GM19025 (cell line): ENCODE measurements around the gene INSR.

Source experiments
- ATAC-seq: cut with Tn5 transposase; IDR thresholded peaks from one replicate; pipeline ENCODE4 v1.9.1; 2021; ENCODE audit warnings: mild to moderate bottlenecking, low read depth, moderate library complexity; ENCODE audit not compliant: unreplicated experiment

Gene INSR

GRCh38 chr19:7297742-7298141, 3.5 kb upstream of the INSR start:
- no peak for ATAC-seq

DNA sequence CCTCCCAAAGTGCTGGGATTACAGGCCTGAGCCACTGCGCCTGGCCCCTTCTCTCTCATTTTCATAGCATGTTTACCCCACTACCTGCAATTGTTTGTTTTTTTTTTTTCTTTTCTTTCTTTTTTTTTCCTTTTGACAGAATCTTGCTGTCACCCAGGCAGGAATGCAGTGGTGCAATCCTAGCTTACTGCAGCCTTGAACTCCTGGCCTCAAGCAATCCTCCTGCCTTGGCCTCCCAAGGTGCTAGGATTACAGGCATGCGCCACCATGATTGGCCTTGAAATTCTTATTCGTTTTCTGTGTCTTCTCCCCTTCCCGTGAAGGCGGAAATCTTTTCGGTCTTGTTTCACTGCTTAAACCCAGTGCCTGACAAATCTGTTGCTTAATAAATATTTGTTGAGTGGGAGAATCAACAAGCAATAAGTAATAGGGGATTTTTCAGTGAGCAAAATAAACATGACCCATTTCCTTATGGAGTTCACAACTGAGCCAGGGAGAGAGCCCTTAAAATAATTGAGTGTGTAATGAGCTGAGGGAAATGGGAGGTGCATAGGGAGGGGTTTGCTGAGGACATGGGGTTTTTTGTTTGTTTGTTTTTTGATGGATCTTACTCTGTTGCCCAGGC, 1.8 kb upstream of the INSR start:
- no peak for ATAC-seq

DNA sequence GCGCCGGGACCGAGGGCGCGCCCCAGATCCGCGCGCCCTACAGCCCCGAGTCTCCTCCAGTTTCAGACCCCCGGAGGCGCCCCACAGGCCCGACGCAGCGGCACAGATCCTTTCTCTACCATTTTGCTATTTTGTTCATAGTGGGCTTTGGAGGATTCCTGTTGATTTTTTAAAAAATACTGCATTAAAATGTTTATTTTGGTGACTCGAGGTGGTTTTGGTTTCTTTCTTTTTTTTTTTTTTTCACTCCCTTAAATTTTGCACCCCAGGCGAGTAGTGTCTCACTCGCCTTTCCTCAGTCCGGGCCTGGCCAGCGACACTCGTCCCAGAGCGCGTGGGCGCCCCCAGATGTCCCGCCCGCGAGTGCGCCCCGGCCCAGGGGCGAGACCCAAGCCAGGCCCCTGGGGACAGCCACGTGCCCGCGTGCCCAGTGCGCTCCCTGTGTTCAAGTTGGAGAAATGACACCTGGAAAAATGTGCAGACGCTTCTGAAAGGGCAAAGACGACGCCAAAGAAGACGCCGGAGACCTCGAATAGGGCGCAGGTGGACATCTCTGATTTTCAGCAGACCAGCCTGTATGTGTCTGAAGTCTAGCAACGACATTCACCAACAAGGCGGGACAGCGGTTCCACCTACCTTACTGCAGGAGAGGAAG, 471 bp upstream of the INSR start:
- peak; percentile 32 for ATAC-seq

DNA sequence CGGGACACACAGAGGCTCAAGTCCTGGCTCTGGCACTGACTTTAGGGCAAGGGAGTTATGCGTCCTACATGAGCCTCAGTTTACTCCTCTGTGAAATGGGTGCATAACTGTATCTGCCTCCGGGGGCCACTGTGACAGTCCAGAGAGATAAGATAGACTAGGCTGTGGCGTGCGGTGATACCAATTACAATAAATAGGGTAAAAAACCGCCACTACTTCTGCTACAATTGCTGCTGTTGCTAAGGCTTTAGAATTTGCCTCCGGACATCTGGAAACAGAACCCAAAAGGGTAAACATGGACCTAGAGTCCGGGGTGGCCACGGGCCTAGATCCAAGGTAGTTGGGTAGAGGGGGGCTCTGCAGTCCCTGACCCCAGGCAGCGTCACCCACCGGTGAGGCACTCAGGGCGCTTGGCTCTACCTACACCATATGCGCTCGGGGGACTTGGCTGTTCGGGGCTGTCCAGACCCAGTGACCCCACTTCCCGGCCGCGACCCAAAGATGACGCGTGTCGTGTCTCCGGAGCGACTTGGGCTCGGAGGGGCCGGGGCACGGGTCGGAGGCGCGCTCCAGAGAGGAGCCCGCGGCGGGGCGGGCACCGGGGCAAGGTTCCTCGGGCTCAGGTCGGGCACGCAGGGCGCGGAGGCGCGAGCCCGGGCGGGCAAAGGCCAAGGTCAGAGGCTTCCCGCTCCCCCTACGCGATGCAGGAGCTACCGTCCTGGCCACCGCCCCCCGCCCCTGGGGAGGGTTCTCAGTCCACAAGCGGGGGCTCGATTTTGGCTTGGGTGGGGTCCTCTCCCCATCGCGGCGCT, 1.1 kb downstream of the INSR start:
- ATAC-seq: no peak

- no peak for ATAC-seq
Observed at GRCh38 chr19:7292352-7292949, 1.8 kb downstream of the INSR start.

DNA sequence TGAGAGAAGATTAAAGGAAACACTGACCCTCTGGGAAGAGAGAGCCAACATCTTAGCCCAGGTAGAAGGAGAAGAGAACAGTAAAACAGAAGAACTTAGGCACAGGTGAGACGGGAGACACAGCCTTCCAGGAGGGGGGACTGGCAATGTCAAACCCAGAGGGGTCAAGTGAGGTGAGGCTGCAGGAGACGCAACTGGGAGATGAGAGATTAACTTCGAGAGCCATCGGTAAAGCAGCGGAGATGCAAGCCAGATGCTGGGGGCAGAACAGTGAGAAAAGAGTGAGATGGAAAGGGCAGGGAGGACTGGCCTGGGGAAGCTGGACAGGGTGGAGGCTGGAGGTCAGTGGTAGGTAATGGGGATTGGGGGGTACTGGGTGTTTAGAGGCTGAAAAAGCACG, 5.2 kb downstream of the INSR start:
- ATAC-seq: no peak

DNA sequence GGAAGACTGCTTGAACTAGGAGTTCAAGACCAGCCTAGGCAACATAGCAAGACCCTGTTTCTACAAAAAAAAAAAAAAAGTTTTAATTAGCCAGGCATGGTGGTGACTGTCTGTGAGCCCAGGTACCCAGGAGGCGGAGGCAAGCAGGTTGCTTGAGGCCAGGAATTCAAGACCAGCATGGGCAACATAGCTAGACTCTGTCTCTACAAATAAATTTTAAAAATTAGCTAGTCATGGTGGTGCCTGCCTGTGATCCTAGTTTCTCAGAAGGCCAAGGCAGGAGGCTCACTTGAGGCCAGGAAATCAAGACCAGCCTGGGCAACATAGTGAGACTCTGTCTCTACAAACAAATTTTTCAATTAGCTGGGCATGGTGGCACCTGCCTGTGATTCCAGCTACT, 6.1 kb downstream of the INSR start:
- no peak for ATAC-seq

- no peak for ATAC-seq
Observed at GRCh38 chr19:7287722-7288121, 6.5 kb downstream of the INSR start.

DNA sequence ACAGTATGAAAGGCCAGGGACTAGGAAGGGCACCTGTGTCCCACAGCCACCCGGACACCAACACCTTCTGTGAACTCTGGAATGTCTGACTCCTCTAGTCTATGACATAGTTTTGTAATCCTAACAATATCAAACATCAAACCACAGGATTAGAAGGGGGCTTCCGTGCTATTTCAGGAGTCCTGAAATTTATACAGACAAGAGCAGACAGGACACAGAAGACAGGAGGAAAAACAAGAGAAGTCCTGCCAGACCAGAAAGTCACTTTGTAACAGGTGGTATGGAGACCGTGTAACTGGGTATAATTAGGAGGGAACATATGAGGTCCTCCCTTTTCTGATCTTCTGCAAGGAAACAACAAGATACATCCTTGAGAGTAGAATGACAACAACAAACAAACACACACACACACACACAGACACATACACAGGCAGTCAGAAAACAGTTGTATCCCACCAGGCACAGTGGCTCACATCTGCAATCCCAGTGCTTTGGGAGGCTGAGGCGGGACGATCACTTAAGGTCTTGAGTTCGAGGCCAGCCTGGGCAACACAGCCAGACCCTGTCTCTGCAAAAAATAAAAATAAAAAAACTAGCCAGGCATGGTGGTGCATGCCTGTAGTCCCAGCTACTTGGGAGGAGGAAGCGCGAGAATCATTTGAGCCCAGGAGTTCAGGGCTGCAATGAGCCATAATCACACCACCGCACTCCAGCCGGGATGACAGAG, 13.1 kb downstream of the INSR start:
- no peak for ATAC-seq

DNA sequence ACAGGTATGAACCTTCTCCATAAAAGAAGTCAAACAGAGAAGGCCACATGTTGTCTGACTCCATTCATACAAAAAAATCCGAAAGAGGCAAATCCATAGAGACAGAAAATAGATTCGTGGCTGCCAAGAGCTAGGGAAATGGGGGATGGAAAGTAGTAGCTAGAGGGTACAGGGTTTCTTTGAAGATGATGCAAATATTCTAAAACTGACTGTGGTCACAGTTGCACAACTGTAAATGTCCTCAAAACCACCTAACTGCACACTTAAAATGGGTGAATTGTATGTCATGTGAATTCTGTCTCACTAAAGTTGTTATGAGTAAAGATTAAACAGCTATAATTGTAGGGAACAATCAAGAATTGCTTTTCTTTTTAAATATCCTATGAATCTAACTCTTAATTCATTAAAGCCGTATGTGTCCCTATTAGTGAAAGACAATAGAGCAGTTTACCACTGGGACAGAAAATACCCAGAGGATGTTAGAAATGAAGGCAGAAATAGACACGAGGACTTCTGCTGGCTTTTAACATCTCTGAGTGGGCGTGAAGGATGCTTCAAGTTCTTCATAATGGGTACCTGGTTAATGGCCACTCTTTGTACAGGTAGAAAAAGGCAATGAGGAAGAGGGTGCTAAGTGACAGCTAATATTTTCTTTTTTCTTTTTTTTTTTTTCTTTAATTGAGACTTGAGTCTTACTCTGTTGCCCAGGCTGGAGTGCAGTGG, 21.2 kb downstream of the INSR start:
- no peak for ATAC-seq

DNA sequence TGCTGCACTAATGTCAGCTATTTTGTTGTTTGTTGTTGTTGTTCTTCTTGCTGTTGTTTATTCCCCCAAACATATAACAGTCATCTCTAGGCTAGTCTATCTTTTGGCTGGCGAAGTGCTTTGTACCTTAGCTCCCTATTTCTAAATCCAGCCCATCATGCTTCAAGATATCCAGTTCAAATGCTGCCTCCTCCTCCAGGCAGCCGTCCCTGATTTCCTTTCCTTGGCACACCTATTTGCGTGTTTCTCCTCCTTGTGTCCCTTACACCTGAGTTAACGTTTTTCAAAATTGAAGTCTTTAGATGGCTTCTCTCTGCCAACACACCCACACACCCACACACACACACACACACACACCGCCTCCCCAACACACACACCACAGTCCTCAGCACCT, 25.5 kb downstream of the INSR start:
- ATAC-seq: no peak

DNA sequence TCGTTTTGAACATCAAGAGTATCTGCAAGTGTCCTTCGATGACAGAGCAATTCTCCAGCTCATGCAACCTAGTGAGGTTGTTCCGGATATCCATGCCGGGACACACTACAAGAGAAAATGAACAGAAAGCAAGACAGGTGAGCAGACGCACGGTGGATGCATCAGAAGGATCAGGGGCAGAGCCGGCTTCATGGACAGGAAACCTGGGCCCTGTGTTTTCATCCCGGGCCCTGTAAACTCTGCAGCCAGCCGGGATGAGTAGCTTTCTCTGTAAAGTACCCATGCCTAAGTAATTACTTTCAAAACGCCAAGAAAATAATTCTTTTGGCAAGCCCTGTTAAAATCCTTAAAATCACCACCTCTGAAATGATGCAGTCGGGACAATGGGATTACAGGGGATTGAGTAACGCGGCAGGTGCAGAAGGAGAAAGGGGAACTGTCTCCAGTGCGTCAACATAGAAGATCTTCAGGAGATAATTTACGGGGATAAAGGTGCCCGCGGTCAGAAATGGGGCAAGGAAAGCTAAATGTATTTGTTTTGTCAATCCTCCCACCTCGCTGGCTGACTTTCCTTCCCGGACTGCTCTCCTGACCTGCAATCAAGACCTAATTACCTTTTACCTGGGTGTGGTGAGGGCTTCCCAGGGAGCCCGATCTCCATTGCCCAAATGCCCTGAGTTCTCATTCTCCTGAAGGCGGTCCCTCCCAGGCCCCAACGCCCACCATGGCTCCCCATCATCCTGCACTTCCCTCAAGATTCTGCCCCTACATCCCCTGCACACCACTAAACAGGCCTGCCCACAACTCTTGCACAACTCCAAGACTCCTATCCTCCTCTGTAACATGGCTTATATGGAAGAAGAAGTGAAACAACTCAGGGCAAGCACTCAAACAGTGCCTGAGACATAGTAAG, 26.2 kb downstream of the INSR start:
- no peak for ATAC-seq

- no peak for ATAC-seq
Observed at GRCh38 chr19:7266832-7267231, 27.4 kb downstream of the INSR start.

GRCh38 chr19:7265963-7266362, 28.3 kb downstream of the INSR start:
- no peak for ATAC-seq

- ATAC-seq: no peak
Observed at GRCh38 chr19:7264858-7265257, 29.4 kb downstream of the INSR start.

- ATAC-seq: no peak
Observed at GRCh38 chr19:7263521-7263920, 30.7 kb downstream of the INSR start.

DNA sequence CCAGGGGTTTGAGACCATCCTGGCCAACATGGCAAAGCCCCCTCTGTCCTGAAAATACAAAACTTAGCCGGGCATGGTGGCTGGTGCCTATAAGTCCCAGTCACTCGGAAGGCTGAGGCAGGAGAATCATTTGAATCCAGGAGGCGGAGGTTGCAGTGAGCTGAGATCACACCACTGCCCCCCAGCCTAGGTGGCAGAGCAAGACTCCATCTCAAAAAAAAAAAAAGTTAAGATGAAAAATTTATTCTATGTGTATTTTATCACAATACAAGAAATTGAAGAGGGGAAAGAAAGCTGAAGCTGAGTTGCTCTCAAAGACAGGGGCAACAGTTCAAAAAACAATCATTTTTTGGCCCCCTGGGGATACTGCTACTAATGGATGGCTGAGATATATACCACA, 31.1 kb downstream of the INSR start:
- ATAC-seq: no peak

DNA sequence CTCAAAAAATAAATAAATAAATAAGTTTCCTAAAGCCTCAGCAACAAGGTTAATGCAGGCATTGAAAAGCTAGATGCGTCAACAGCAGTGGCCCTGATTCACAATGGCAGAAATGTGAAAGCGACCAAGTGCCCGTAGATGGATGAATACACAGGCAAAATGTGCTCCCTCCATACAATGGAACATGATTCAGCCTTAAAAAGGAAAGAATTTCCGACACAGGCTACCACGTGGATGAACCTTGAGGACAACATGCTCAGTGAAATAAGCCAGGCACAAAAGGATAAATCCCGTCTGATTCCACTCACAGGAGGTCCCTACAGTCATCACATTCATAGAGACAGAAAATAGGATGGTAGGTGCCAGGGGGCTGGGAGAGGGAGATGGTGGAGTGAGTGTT, 31.7 kb downstream of the INSR start:
- ATAC-seq: no peak

DNA sequence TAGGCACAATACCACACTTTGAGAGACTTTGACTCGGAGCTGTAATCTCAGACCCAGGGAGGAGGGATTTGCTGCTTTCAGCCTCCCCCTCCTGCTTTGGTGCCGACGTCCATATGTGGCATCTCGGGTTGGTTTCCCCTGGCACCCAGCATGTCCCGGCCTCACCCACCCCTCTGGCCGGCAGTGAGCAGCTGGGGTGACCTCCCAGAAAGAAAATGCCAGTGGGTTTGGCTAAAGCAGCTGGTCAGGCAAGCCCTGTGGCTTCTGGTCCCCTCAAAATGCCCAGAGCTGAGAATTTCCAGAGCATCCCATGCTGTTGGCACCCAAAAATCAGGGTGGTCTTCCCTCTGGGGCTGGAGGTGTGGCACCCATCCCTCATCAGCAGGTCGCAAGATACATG, 34.1 kb downstream of the INSR start:
- no peak for ATAC-seq
